ENCODE results near the gene MIGA1. TPM values are rescaled to one million over a fixed set of nuclear protein-coding genes. Genes with fewer than 3 reads are reported as not detected.

MIGA1 gene
- total and polyA plus RNA-seq, 9 of the 15 experiments (the other 6 are each of a cell fraction or from before 2014, with no cell fraction given), result 1.6 to 5.1 (median 2.9) TPM

- TF ChIP-seq RREB1 (CRISPR knock-in tag; IDR thresholded peaks at IDR 0.05), result no peak
- TF ChIP-seq, protein P1, sequence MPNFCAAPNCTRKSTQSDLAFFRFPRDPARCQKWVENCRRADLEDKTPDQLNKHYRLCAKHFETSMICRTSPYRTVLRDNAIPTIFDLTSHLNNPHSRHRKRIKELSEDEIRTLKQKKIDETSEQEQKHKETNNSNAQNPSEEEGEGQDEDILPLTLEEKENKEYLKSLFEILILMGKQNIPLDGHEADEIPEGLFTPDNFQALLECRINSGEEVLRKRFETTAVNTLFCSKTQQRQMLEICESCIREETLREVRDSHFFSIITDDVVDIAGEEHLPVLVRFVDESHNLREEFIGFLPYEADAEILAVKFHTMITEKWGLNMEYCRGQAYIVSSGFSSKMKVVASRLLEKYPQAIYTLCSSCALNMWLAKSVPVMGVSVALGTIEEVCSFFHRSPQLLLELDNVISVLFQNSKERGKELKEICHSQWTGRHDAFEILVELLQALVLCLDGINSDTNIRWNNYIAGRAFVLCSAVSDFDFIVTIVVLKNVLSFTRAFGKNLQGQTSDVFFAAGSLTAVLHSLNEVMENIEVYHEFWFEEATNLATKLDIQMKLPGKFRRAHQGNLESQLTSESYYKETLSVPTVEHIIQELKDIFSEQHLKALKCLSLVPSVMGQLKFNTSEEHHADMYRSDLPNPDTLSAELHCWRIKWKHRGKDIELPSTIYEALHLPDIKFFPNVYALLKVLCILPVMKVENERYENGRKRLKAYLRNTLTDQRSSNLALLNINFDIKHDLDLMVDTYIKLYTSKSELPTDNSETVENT (CRISPR knock-in tag; IDR thresholded peaks at IDR 0.05), result no peak
Measured at GRCh38 chr1:77850082-77850481, 70.6 kb downstream of the MIGA1 start (continued).

Measured in K562 (cell line).